ES-I3 (cell line): ENCODE measurements around the gene LTBP1.

Source experiments
- H3K36me3 ChIP-seq: 2 replicates; pipeline ENCODE4 v1.6.1; 2013; ENCODE audit warnings: mild to moderate bottlenecking, low read length, control low read depth, moderate library complexity; ENCODE audit not compliant: insufficient read depth
- H3K4me1 ChIP-seq: 2 replicates; pipeline ENCODE4 v1.6.1; 2013; ENCODE audit warnings: mild to moderate bottlenecking, control low read depth, low read length; ENCODE audit not compliant: insufficient read depth
- H3K9ac ChIP-seq: 2 replicates; pipeline ENCODE4 v1.6.1; 2013; ENCODE audit warnings: low read depth, mild to moderate bottlenecking, low read length, moderate library complexity
- H3K9me3 ChIP-seq: 2 replicates; pipeline ENCODE4 v1.6.1; 2013; ENCODE audit warnings: mild to moderate bottlenecking, low read length, moderate library complexity; ENCODE audit not compliant: control insufficient read depth, insufficient read depth

Gene LTBP1

GRCh38 chr2:33134791-33135560 is 188.2 kb downstream of the LTBP1 start:
- Histone ChIP-seq H3K4me1 (no peaks in the 10 kb centered on the region; the same call in 1 of the 2 replicates), H3K36me3 (no peaks in the 10 kb centered on the region), H3K9ac (no peak overlapping the region)

GRCh38 chr2:33135645-33136044 is 188.9 kb downstream of the LTBP1 start:
- H3K9ac ChIP-seq, result no peak overlapping the region
- no peaks in the 10 kb centered on the region; the same call in 1 of the 2 replicates for H3K4me1 ChIP-seq
- no peaks in the 10 kb centered on the region for H3K36me3 ChIP-seq
- no peaks in the 10 kb centered on the region for H3K9me3 ChIP-seq

More at GRCh38 chr2:33134791-33135560, 188.2 kb downstream of the LTBP1 start:
- no peaks in the 10 kb centered on the region for H3K9me3 ChIP-seq

GRCh38 chr2:33136056-33136455 is 189.3 kb downstream of the LTBP1 start:
- H3K9me3 ChIP-seq, result no peaks in the 10 kb centered on the region
- H3K4me1 ChIP-seq, result no peaks in the 10 kb centered on the region; the same call in 1 of the 2 replicates
- no peaks in the 10 kb centered on the region for H3K36me3 ChIP-seq
- no peak overlapping the region for H3K9ac ChIP-seq

GRCh38 chr2:33136566-33136965 is 189.8 kb downstream of the LTBP1 start:
- H3K9ac ChIP-seq, result no peak overlapping the region
- no peaks in the 10 kb centered on the region; the same call in 1 of the 2 replicates for H3K4me1 ChIP-seq
- no peaks in the 10 kb centered on the region for H3K9me3 ChIP-seq
- no peaks in the 10 kb centered on the region for H3K36me3 ChIP-seq

GRCh38 chr2:33137331-33137730 is 190.6 kb downstream of the LTBP1 start:
- Histone ChIP-seq H3K36me3 (no peaks in the 10 kb centered on the region), H3K9ac (no peak overlapping the region), H3K4me1 (no peaks in the 10 kb centered on the region; the same call in 1 of the 2 replicates), H3K9me3 (no peaks in the 10 kb centered on the region)

- Histone ChIP-seq H3K9me3 (no peaks in the 10 kb centered on the region), H3K36me3 (no peaks in the 10 kb centered on the region), H3K4me1 (no peaks in the 10 kb centered on the region; the same call in 1 of the 2 replicates), H3K9ac (no peak overlapping the region)
These were observed 193.2 kb downstream of the LTBP1 start for GRCh38 chr2:33139949-33140348.

- Histone ChIP-seq H3K9ac (no peak overlapping the region), H3K36me3 (no peaks in the 10 kb centered on the region), H3K9me3 (no peaks in the 10 kb centered on the region), H3K4me1 (no peaks in the 10 kb centered on the region)
These were observed 194.7 kb downstream of the LTBP1 start for GRCh38 chr2:33141476-33141875.

GRCh38 chr2:33142810-33143209 is 196.1 kb downstream of the LTBP1 start:
- Histone ChIP-seq H3K4me1 (no peaks in the 10 kb centered on the region), H3K9me3 (no peaks in the 10 kb centered on the region)

GRCh38 chr2:33144243-33144642 is 197.5 kb downstream of the LTBP1 start:
- H3K36me3 ChIP-seq, result no peaks in the 10 kb centered on the region
- H3K9ac ChIP-seq, result no peak overlapping the region
- no peaks in the 10 kb centered on the region for H3K4me1 ChIP-seq
- no peaks in the 10 kb centered on the region for H3K9me3 ChIP-seq

More at GRCh38 chr2:33142810-33143209, 196.1 kb downstream of the LTBP1 start:
- Histone ChIP-seq H3K36me3 (no peaks in the 10 kb centered on the region), H3K9ac (no peak overlapping the region)

- no peaks in the 10 kb centered on the region for H3K9me3 ChIP-seq
- H3K36me3 ChIP-seq, result no peaks in the 10 kb centered on the region
- H3K9ac ChIP-seq, result no peak overlapping the region
- H3K4me1 ChIP-seq, result no peaks in the 10 kb centered on the region
These were observed 198.7 kb downstream of the LTBP1 start for GRCh38 chr2:33145459-33145858.

GRCh38 chr2:33146102-33146501 is 199.3 kb downstream of the LTBP1 start:
- Histone ChIP-seq H3K36me3 (no peaks in the 10 kb centered on the region), H3K9ac (no peak overlapping the region), H3K9me3 (no peaks in the 10 kb centered on the region), H3K4me1 (no peaks in the 10 kb centered on the region)

GRCh38 chr2:33153008-33153407 is 206.3 kb downstream of the LTBP1 start:
- Histone ChIP-seq H3K36me3 (no peaks in the 10 kb centered on the region), H3K4me1 (no peaks in the 10 kb centered on the region), H3K9ac (no peak overlapping the region), H3K9me3 (no peaks in the 10 kb centered on the region)

- no peaks in the 10 kb centered on the region for H3K9me3 ChIP-seq
- H3K4me1 ChIP-seq, result no peaks in the 10 kb centered on the region
- no peaks in the 10 kb centered on the region for H3K36me3 ChIP-seq
- no peak overlapping the region for H3K9ac ChIP-seq
These were observed 211.8 kb downstream of the LTBP1 start for GRCh38 chr2:33158482-33159003.

GRCh38 chr2:33160191-33160590 is 213.4 kb downstream of the LTBP1 start:
- no peak overlapping the region for H3K9ac ChIP-seq
- no peaks in the 10 kb centered on the region for H3K4me1 ChIP-seq
- H3K36me3 ChIP-seq, result no peaks in the 10 kb centered on the region
- no peaks in the 10 kb centered on the region for H3K9me3 ChIP-seq

- no peaks in the 10 kb centered on the region; the same call in 1 of the 2 replicates for H3K4me1 ChIP-seq
- no peaks in the 10 kb centered on the region for H3K9me3 ChIP-seq
- H3K9ac ChIP-seq, result no peak overlapping the region
- no peaks in the 10 kb centered on the region for H3K36me3 ChIP-seq
These were observed 219.6 kb downstream of the LTBP1 start for GRCh38 chr2:33166287-33166881.
